ENCODE results near the gene SH2D5. TPM values are rescaled to one million over a fixed set of nuclear protein-coding genes. Genes with fewer than 3 reads are reported as not detected.

Gene SH2D5
- total RNA-seq, 1 experiment from 2014 or later, result 7.1 TPM

DNA sequence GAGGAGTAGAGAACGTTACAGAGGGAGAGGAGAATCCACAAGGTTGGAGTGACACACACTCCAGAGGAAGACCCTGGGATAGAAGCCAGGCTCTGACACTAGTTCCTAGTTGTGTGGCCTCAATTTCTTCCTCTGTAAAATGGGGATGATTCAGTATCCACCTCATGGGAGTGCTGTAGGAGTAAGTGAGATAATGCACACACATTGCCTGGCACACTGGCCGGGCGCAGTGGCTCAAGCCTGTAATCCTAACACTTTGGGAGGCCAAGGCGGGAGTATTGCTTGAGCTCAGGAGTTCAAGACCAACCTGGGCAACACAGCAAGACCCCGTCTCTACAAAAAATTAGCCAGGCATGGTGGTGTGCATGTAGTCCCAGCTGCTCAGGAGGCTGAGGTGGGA lies 23.6 kb downstream of the SH2D5 start:
- ChIA-PET POLR2A (ENCODE audit: unreplicated experiment) (no interaction called here), CTCF (no interaction called here)
- no peak overlapping the region for H2AFZ ChIP-seq (ENCODE audit: low read length)
- no peak overlapping the region for H3K4me3 ChIP-seq (ENCODE audit: low read length)
- H4K20me1 ChIP-seq (ENCODE audit: low read length), result no peaks in the 10 kb centered on the region
- DNase-seq (no peak), ATAC-seq (no peak)
- no peak overlapping the region for H3K27ac ChIP-seq (ENCODE audit: low read length)
- H3K4me1 ChIP-seq (ENCODE audit: insufficient read depth, low read length), result no peaks in the 10 kb centered on the region
- no peaks in the 10 kb centered on the region for H3K79me2 ChIP-seq (ENCODE audit: low read length)
- TF ChIP-seq, protein P1, sequence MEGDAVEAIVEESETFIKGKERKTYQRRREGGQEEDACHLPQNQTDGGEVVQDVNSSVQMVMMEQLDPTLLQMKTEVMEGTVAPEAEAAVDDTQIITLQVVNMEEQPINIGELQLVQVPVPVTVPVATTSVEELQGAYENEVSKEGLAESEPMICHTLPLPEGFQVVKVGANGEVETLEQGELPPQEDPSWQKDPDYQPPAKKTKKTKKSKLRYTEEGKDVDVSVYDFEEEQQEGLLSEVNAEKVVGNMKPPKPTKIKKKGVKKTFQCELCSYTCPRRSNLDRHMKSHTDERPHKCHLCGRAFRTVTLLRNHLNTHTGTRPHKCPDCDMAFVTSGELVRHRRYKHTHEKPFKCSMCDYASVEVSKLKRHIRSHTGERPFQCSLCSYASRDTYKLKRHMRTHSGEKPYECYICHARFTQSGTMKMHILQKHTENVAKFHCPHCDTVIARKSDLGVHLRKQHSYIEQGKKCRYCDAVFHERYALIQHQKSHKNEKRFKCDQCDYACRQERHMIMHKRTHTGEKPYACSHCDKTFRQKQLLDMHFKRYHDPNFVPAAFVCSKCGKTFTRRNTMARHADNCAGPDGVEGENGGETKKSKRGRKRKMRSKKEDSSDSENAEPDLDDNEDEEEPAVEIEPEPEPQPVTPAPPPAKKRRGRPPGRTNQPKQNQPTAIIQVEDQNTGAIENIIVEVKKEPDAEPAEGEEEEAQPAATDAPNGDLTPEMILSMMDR (conservative IDR thresholded peaks at IDR 0.05; ENCODE audit: low read depth, low read length), result no peak
- no peak for TF ChIP-seq EZH2phosphoT487 (IDR thresholded peaks at IDR 0.05; ENCODE audit: borderline replicate concordance, low read length)
- no peak for TF ChIP-seq EZH2 (IDR thresholded peaks at IDR 0.05; ENCODE audit: low read length, unreplicated experiment)
- intact Hi-C loops (cut with micrococcal nuclease), result no loop called here
- H3K27me3 ChIP-seq (ENCODE audit: low read length), result no peaks in the 10 kb centered on the region
- no TSS peak for BruUV-seq (replicated peaks)
- H3K36me3 ChIP-seq (ENCODE audit: low read depth, low read length), result no peaks in the 10 kb centered on the region
- H3K9me2 ChIP-seq (replicated peaks; ENCODE audit: low read length), result no peaks in the 10 kb centered on the region
- no peak overlapping the region for H3K4me2 ChIP-seq (ENCODE audit: low read length)
- no peaks in the 10 kb centered on the region for H3K9me3 ChIP-seq (ENCODE audit: low read length)
- no peaks in the 10 kb centered on the region for H3F3A ChIP-seq (ENCODE audit: low read length, unreplicated experiment)
- no peak overlapping the region for H3K9ac ChIP-seq (ENCODE audit: low read length)

DNA sequence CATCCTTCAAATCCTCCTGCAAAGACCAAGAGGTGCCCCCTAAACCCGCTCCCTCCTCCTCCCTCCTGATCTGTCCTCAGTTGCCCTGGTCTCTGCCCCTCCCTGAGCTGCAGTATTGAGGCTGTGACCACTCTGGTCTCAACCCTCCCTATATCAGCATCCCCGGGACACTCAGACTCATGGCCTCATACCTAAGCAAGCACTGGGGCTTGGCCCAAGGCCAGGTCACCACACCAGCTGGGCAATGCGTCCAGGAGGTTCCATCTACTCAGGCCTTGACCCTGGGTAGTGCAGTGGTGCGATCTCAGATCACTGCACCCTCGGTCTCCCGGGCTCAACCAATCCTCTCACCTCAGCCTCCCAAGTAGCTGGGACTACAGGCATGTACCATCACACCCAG lies 24.4 kb downstream of the SH2D5 start:
- intact Hi-C loops (cut with micrococcal nuclease), result no loop called here
- POLR2A ChIA-PET (ENCODE audit: unreplicated experiment), result interaction anchor here (0.5 kb wide), 1 partner anchor 10 kb away, joined by 3 read pairs; the partner anchor contains the start of gene KIF17
- DNase-seq (no peak), ATAC-seq (no peak)
- Histone ChIP-seq H3K27ac (ENCODE audit: low read length) (no peak overlapping the region), H3K9me2 (replicated peaks; ENCODE audit: low read length) (no peaks in the 10 kb centered on the region), H3K36me3 (ENCODE audit: low read depth, low read length) (no peaks in the 10 kb centered on the region), H4K20me1 (ENCODE audit: low read length) (no peaks in the 10 kb centered on the region), H3K9ac (ENCODE audit: low read length) (no peak overlapping the region), H3K4me2 (ENCODE audit: low read length) (no peak overlapping the region), H3K4me3 (ENCODE audit: low read length) (no peak overlapping the region), H3F3A (ENCODE audit: low read length, unreplicated experiment) (no peaks in the 10 kb centered on the region), H2AFZ (ENCODE audit: low read length) (no peak overlapping the region), H3K27me3 (ENCODE audit: low read length) (no peaks in the 10 kb centered on the region), H3K9me3 (ENCODE audit: low read length) (no peaks in the 10 kb centered on the region), H3K79me2 (ENCODE audit: low read length) (no peaks in the 10 kb centered on the region), H3K4me1 (ENCODE audit: insufficient read depth, low read length) (no peaks in the 10 kb centered on the region)
- BruUV-seq (replicated peaks), result no TSS peak
- CTCF ChIA-PET, result no interaction called here
- no peak for TF ChIP-seq EZH2phosphoT487 (IDR thresholded peaks at IDR 0.05; ENCODE audit: borderline replicate concordance, low read length)
- TF ChIP-seq, protein P1 (conservative IDR thresholded peaks at IDR 0.05; ENCODE audit: low read depth, low read length), result no peak
- no peak for TF ChIP-seq EZH2 (IDR thresholded peaks at IDR 0.05; ENCODE audit: low read length, unreplicated experiment)

DNA sequence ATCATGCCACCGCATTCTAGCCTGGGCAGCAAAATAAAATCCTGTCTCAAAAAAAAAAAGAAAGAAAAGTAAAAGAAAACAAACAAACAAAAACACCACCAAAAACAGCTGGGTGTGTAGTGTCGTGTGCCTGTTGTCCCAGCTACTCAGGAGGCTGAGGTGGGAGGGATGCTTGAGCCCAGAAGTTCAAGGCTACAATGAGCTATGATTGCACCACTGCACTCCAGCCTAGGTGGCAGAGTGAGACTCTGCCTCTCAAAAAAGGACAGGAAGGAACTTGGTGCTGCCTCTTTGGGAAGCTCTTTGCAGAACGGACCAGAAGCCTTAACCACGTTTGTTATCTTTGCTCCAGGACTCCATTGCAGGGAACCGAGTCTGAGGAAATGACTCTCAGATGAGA lies 25.7 kb downstream of the SH2D5 start:
- DNase-seq (no peak), ATAC-seq (no peak)
- H3K4me3 ChIP-seq (ENCODE audit: low read length), result no peak overlapping the region
- H3K4me2 ChIP-seq (ENCODE audit: low read length), result no peak overlapping the region
- no peaks in the 10 kb centered on the region for H3K9me3 ChIP-seq (ENCODE audit: low read length)
- H3K27ac ChIP-seq (ENCODE audit: low read length), result no peak overlapping the region
- no peaks in the 10 kb centered on the region for H3K36me3 ChIP-seq (ENCODE audit: low read depth, low read length)
- no peaks in the 10 kb centered on the region for H4K20me1 ChIP-seq (ENCODE audit: low read length)
- intact Hi-C loops (cut with micrococcal nuclease), result no loop called here
- no TSS peak for BruUV-seq (replicated peaks)
- POLR2A ChIA-PET (ENCODE audit: unreplicated experiment), result no interaction called here
- no peak overlapping the region for H3K9ac ChIP-seq (ENCODE audit: low read length)
- CTCF ChIA-PET, result no interaction called here
- no peaks in the 10 kb centered on the region for H3K4me1 ChIP-seq (ENCODE audit: insufficient read depth, low read length)
- no peak overlapping the region for H2AFZ ChIP-seq (ENCODE audit: low read length)
- no peaks in the 10 kb centered on the region for H3F3A ChIP-seq (ENCODE audit: low read length, unreplicated experiment)
- no peaks in the 10 kb centered on the region for H3K79me2 ChIP-seq (ENCODE audit: low read length)
- TF ChIP-seq EZH2phosphoT487 (IDR thresholded peaks at IDR 0.05; ENCODE audit: borderline replicate concordance, low read length), result no peak
- no peak for TF ChIP-seq EZH2 (IDR thresholded peaks at IDR 0.05; ENCODE audit: low read length, unreplicated experiment)
- TF ChIP-seq, protein P1 (conservative IDR thresholded peaks at IDR 0.05; ENCODE audit: low read depth, low read length), result no peak
- no peaks in the 10 kb centered on the region for H3K27me3 ChIP-seq (ENCODE audit: low read length)
- no peaks in the 10 kb centered on the region for H3K9me2 ChIP-seq (replicated peaks; ENCODE audit: low read length)
